HEK293 (cell line): ENCODE data around the gene LRP1.

Experiments used
- CTCF ChIA-PET: fragments of 350-600 bp; formaldehyde crosslinking; extraction: SDS; loops from one replicate; lab custom pipeline; 2021; ENCODE audit warnings: antibody characterized with exemption; lab: Yijun Ruan, JAX
- POLR2A ChIA-PET: fragments of 300-600 bp; formaldehyde crosslinking; extraction: SDS; loops from one replicate; lab custom pipeline; 2020; ENCODE audit warnings: antibody characterized with exemption, inconsistent platforms; lab: Yijun Ruan, JAX
- H3K27ac ChIP-seq: fragments of 200-500 bp; sonication (Bioruptor generic); 2 replicates; pipeline ENCODE4 v1.5.1; 2014; ENCODE audit warnings: low read depth, low read length, control low read depth, inconsistent platforms; ENCODE audit errors: extremely low read depth
- H3K36me3 ChIP-seq, 2 experiments: fragments of 200-500 bp in 1 of 2; sonication (Bioruptor generic) in 1 of 2; 1 replicate in 1 of 2; 2 replicates in 1 of 2; pipeline ENCODE4 v1.5.1; 2014 to 2017; ENCODE audit warnings: inconsistent platforms in 2 of 2, low read length in 2 of 2; ENCODE audit not compliant: control insufficient read depth in 2 of 2, insufficient read depth in 1 of 2
- H3K4me1 ChIP-seq: fragments of 200-500 bp; sonication (Bioruptor generic); 2 replicates; pipeline ENCODE4 v1.5.1; 2014; ENCODE audit warnings: mild to moderate bottlenecking, low read length, inconsistent platforms; ENCODE audit not compliant: control insufficient read depth, insufficient read depth
- H3K4me3 ChIP-seq: 2 replicates; pipeline ENCODE4 v1.5.1; 2011; ENCODE audit warnings: low read depth, mild to moderate bottlenecking, control low read depth, low read length, moderate library complexity
- H3K9me3 ChIP-seq: fragments of 200-500 bp; sonication (Bioruptor generic); 2 replicates; pipeline ENCODE4 v1.5.1; 2014; ENCODE audit warnings: low read depth, low read length, inconsistent platforms; ENCODE audit not compliant: control insufficient read depth, insufficient read depth
- HOXD13 ChIP-seq: sonication (generic); formaldehyde crosslinking; IDR thresholded peaks from 2 replicates; pipeline ENCODE4 v1.8.0; 2022; ENCODE audit warnings: missing genetic modification reagents, borderline replicate concordance
- KLF7 ChIP-seq: fragments of 450-650 bp; formaldehyde crosslinking; IDR thresholded peaks from 2 replicates; pipeline ENCODE4 v1.5.1; 2016; ENCODE audit warnings: missing biosample characterization, missing genetic modification characterization, borderline replicate concordance
- KLF8 ChIP-seq: fragments of 450-650 bp; formaldehyde crosslinking; IDR thresholded peaks from 2 replicates; pipeline ENCODE4 v1.5.1; 2016; ENCODE audit warnings: missing biosample characterization, missing genetic modification characterization
- REST ChIP-seq: fragments of 450-650 bp; formaldehyde crosslinking; IDR thresholded peaks from 2 replicates; pipeline ENCODE4 v1.5.1; 2016; ENCODE audit warnings: missing biosample characterization, missing genetic modification characterization
- ZBTB6 ChIP-seq: fragments of 450-650 bp; formaldehyde crosslinking; IDR thresholded peaks from 2 replicates; pipeline ENCODE4 v1.5.1; 2017; ENCODE audit warnings: missing biosample characterization, missing genetic modification characterization
- ZFHX2 ChIP-seq: fragments of 450-650 bp; formaldehyde crosslinking; conservative IDR thresholded peaks from 2 replicates; pipeline ENCODE4 v1.5.1; 2016; ENCODE audit warnings: missing biosample characterization, missing genetic modification characterization
- ZNF155 ChIP-seq: fragments of 450-650 bp; formaldehyde crosslinking; IDR thresholded peaks from 2 replicates; pipeline ENCODE4 v1.5.1; 2016; ENCODE audit warnings: missing biosample characterization, missing genetic modification characterization
- ZNF2 ChIP-seq: fragments of 450-650 bp; formaldehyde crosslinking; IDR thresholded peaks from 2 replicates; pipeline ENCODE4 v1.5.1; 2016; ENCODE audit warnings: missing biosample characterization, missing genetic modification characterization
- ZNF221 ChIP-seq: fragments of 450-650 bp; formaldehyde crosslinking; IDR thresholded peaks from 2 replicates; pipeline ENCODE4 v1.5.1; 2017; ENCODE audit warnings: missing biosample characterization, missing genetic modification characterization, borderline replicate concordance
- ZNF23 ChIP-seq: fragments of 450-650 bp; formaldehyde crosslinking; IDR thresholded peaks from 2 replicates; pipeline ENCODE4 v1.5.1; 2016; ENCODE audit warnings: missing biosample characterization, missing genetic modification characterization, borderline replicate concordance
- ZNF335 ChIP-seq: fragments of 450-650 bp; formaldehyde crosslinking; conservative IDR thresholded peaks from 2 replicates; pipeline ENCODE4 v1.5.1; 2016; ENCODE audit warnings: missing biosample characterization, missing genetic modification characterization
- ZNF416 ChIP-seq: fragments of 450-650 bp; formaldehyde crosslinking; IDR thresholded peaks from 2 replicates; pipeline ENCODE4 v1.5.1; 2016; ENCODE audit warnings: missing biosample characterization, missing genetic modification characterization
- ZNF514 ChIP-seq: fragments of 450-650 bp; formaldehyde crosslinking; IDR thresholded peaks from 2 replicates; pipeline ENCODE4 v1.5.1; 2016; ENCODE audit warnings: missing biosample characterization, missing genetic modification characterization
- ZNF549 ChIP-seq: fragments of 450-650 bp; IDR thresholded peaks from 2 replicates; pipeline ENCODE4 v1.5.1; 2018; ENCODE audit warnings: missing biosample characterization, missing genetic modification characterization, mild to moderate bottlenecking, inconsistent platforms, moderate library complexity
- ZNF561 ChIP-seq: fragments of 450-650 bp; IDR thresholded peaks from 2 replicates; pipeline ENCODE4 v1.5.1; 2018; ENCODE audit warnings: missing biosample characterization, missing genetic modification characterization, borderline replicate concordance
- ZNF600 ChIP-seq: fragments of 450-650 bp; formaldehyde crosslinking; IDR thresholded peaks from 2 replicates; pipeline ENCODE4 v1.5.1; 2016; ENCODE audit warnings: missing biosample characterization, missing genetic modification characterization
- ZNF785 ChIP-seq: fragments of 450-650 bp; formaldehyde crosslinking; IDR thresholded peaks from 2 replicates; pipeline ENCODE4 v1.5.1; 2016; ENCODE audit warnings: missing biosample characterization, missing genetic modification characterization
- ZNF792 ChIP-seq: fragments of 450-650 bp; formaldehyde crosslinking; IDR thresholded peaks from 2 replicates; pipeline ENCODE4 v1.5.1; 2016; ENCODE audit warnings: missing biosample characterization, missing genetic modification characterization
- ZSCAN16 ChIP-seq: fragments of 450-650 bp; formaldehyde crosslinking; IDR thresholded peaks from 2 replicates; pipeline ENCODE4 v1.5.1; 2016; ENCODE audit warnings: missing biosample characterization, missing genetic modification characterization
- ZSCAN18 ChIP-seq: fragments of 450-650 bp; formaldehyde crosslinking; IDR thresholded peaks from 2 replicates; pipeline ENCODE4 v1.5.1; 2016; ENCODE audit warnings: missing biosample characterization, missing genetic modification characterization
- ZSCAN30 ChIP-seq: fragments of 450-650 bp; IDR thresholded peaks from 2 replicates; pipeline ENCODE4 v1.5.1; 2018; ENCODE audit warnings: missing biosample characterization, mild to moderate bottlenecking, missing genetic modification characterization, moderate library complexity
- ZXDB ChIP-seq: fragments of 450-650 bp; formaldehyde crosslinking; IDR thresholded peaks from 2 replicates; pipeline ENCODE4 v1.5.1; 2016; ENCODE audit warnings: missing biosample characterization, missing genetic modification characterization

LRP1 gene

DNA sequence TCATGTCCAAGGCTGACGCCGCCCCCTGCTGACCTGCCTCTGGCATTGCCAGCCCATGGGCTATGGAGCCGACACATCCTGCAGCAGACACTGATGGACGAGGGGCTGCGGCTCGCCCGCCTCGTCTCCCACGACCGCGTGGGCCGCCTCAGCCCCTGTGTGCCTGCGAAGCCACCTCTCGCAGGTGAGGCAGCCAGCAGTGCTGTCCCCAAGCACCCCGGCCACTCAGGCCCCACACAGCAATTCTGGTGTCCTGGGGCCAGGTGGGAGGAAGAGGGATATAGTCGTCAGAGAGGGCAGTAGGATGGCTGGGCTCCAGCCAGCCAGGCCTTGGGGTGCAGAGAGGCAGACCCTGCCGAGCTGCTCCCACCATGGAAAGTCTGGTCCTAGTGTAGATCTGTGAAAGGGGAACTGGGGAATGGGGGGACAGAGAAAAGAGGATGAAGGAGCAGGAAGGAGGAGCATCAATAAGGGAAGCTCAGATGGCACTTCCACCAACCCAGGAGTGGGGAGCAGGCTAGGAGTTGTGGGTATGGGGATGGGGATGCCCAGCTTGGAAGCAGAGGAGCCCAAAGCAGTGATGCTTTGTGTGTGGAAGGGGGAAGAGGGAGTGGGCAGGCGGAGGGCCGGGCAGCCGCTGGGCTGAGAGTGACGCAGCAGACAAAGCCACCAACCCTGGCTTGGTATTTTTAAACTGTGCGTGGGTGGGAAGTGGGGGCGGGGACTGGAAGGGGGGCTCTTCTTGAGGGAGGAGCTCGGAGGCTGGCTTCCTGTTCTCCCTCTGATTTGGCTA lies 34.7 kb upstream of the LRP1 start (continued):
- TF ChIP-seq ZNF561 (no peak), ZXDB (tag by site-specific recombination) (no peak), ZNF155 (no peak), ZNF335 (tag by site-specific recombination) (no peak), ZNF785 (no peak), ZNF221 (tag by site-specific recombination) (no peak), ZNF2 (tag by site-specific recombination) (peak; percentile 46; the same call in 1 of the 2 replicates), ZNF792 (tag by site-specific recombination) (no peak), ZSCAN18 (tag by site-specific recombination) (no peak), ZSCAN30 (tag by site-specific recombination) (no peak), ZNF23 (tag by site-specific recombination) (no peak), ZNF416 (tag by site-specific recombination) (no peak), REST (tag by site-specific recombination) (no peak), ZNF514 (tag by site-specific recombination) (no peak), ZBTB6 (tag by site-specific recombination) (peak; percentile 82), ZNF549 (tag by site-specific recombination) (no peak)

DNA sequence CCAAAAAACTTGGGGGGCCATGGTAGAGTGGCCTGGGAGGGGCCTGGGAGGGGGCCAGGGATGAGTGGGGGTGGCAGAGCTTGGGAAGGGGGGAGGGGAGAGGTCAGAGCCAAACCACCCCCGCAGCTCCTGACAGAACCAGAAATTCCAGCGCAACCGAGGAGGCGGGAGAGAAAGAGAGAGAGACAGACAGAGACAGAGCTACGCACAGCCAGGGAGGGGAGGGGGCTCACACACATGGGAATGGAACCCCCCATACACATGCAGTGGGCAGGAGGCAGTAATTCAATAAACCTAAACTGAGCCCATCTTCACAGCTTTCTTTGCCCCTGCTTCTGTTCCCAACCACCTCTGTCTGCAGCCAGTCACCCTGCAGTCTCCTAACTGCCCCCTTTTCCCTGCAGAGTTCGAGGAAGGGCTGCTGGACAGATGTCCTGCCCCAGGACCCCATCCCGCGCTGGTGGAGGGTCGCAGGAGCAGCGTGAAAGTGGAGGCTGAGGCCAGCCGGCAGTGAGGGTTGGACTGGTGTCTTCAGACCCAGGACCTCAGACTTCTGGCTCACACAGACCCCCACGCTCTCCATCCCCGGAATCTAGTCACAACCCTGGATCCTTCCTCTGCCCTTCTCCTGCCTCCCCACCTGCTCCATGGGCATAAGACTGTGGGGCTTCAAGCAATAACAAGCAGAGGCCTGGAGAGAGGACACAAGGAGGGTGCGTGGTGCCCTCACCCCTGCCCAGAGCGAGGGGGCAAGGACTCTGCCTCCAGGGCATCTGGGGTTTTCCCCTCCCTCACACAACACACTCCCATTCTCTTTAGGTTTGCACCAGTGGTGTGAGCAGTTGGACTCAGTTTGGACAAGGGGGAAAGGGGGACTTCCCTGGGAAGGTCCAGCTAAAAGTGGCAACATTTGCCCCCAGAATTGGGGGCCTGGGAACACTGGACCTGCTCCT lies 33.8 kb upstream of the LRP1 start:
- Histone ChIP-seq H3K9me3 (no peaks in the 10 kb centered on the region), H3K27ac (no peak overlapping the region), H3K4me3 (no peak overlapping the region), H3K36me3 (peaks cover 0 to 66% of the 10 kb centered on the region in 2 experiments; a peak in 1 of 3 replicates), H3K4me1 (peaks cover 3% of the 10 kb centered on the region; the same call in 1 of the 2 replicates)
- ChIA-PET CTCF (interaction anchor here (0.8 to 6.0 kb wide), 10 partner anchors 15 to 90 kb away, joined by 4 to 48 read pairs (median 13); partner anchors contain the start of genes NEMP1 and STAT6), POLR2A (interaction anchor here (1.0 to 1.5 kb wide), 3 partner anchors 15 to 25 kb away, joined by 4 read pairs; partner anchors contain the start of genes NEMP1 and STAT6)
- TF ChIP-seq ZFHX2 (tag by site-specific recombination) (peak; percentile 49; the same call in 1 of the 2 replicates), ZNF600 (tag by site-specific recombination) (peak; percentile 35; the same call in 1 of the 2 replicates), ZSCAN16 (tag by site-specific recombination) (no peak), KLF7 (no peak), KLF8 (tag by site-specific recombination) (no peak), HOXD13 (CRISPR knock-in tag) (no peak)
